Airway epithelial cell (primary cell): Measurements from ENCODE around the gene EOLA1. TPM values are rescaled to one million over a fixed set of nuclear protein-coding genes. Genes with fewer than 3 reads are reported as not detected.

ENCODE experiments used
- total RNA-seq: library from RNA; depleted of rRNA; stranded (reverse); fragments of >200 nt; gene quantifications from 2 replicates; pipeline ENCODE4 v1.2.3, GENCODE V29; 2015

The EOLA1 gene
- 9.1 and 12.5 TPM in 2 replicates for total RNA-seq

DNA sequence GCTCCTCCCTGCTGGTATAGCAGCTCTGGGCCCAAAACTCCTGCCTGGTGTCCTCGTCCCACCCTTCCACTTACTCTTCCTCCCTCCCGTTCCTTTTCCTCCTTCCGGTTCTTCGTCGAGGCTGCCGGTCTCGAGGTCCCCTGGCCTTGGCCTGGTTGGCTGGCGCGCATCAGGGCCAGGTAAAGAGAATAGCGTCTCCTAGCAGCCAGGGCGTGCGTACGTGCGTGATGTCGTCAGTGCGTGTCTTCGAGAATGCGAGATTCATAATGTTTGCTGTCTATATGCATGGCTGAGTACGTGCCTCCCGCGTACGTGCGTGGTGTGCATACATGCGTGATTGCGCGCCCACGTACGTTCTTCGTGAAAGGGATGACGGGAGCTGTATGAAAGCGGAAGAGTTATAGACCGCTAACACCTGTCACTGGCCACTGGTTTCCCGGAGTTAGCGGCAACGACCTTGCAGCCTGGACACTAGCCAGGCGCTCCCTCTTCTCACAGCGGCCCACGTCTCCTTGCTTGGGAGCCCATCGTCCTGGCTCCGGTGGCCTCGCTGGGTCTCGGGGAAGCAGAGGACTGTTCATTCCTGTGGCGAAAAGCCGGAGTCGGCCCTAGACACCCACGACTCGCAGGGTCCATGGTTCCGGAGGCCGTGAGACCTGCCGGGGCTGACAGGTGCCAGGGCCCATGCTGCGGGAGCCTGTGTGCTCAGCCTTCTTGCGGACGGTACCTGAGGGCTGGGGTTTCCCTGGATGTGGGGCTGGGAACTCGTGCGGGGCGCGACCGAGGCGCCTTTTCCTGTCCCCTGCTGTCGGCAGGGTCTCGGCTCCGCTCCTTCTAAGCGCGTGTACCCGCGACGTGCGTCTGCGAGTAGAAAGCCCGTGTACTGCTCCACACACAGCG is at the start of gene EOLA1:
Gene EOLA1 (plus strand): TSS at position 392 of the 900 bp plus-strand sequence. CDS start 4,619 bp downstream, outside the sequence.

DNA sequence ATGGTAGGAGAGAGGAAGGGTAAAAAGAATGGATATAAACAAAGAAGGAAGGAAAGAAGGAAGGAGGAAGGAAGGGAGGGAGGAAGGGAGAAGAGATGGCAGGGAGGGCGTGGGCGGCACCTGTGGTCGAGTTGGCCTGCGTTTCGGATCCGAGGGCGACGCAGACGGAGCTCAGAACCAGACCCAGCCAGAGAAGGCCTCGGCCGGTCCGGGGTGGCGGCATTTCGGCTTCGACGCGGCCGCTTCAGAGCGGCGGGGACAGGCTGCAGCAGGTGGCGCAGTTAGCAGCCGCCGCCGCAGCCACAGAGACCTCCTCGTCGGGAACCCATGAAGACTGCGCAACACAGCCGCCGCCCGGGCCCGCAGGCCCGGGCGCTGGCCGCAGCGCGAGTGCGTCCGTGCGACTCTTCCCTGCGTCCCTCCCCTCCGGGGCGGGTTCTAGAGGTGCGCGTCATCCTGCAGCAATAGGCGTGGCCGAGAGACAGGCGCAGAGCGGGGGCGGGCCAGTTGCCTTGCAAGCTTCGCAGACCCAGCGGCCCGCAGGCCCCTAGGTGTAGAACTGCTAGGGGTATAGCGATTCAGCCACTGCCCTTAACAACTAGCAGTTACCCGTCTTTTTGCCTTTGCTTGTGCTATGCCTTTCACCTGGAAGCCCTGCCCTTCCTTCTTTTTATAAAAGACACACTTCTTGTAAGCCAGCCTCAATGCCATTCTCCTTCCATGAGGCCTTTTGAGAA is 35.7 kb upstream of the EOLA1 start, which contains the start of gene IDS:
Gene IDS (minus strand): TSS at position 392 of the 737 bp plus-strand sequence. CDS start 169 bp downstream, at position 223.

DNA sequence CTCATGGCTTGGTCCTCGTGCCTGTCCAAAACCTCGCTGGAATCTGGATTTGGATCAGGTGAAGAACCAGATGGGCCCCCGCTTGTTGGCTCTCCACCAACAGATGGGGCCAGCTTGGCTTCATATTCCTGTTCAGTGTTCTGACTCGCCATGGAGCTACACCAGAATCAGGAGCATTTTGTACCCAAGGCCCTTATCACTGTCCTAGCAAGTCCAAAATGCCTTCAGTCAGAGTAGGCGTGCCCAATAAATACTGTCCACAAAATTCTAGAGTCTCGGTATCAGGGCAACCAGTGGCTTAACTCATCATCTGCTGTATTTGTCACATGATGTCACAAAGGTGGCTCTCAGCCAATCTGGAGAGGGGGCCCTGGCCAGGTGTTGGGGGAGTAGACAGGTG is 8.9 kb downstream of the EOLA1 start, which contains the start of gene HSFX3:
Gene HSFX3 (minus strand): TSS at position 224 of the 400 bp plus-strand sequence. CDS start 72 bp downstream, at position 152.

GRCh38 chrX:149587359-149587758 is 46.5 kb downstream of the EOLA1 start, which contains the start of gene MAGEA9B:
Gene MAGEA9B (minus strand): TSS chrX:149587459. CDS start chrX:149583179, 4,280 bp downstream.

DNA sequence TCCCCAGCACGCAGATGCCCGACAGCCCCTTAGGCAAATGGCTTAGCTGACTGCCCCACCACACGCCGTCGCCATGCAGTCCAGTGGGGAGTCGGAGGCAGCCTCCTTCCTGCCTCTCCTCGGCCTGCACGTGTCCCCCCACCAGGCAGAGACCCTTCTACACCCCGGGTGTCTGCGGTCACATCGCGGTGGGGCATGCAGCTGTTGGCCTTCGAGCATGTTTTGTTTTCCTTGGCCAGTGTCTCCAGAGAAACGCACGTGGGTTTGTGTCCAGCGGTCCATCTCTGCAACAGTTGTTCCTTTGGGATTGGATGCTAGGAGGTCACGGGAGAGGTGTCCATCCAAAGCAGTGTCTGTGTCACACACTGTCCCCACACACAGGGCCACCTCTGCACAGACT is 54.4 kb downstream of the EOLA1 start, which contains the start of gene HSFX2:
Gene HSFX2 (minus strand): TSS at position 101 of the 400 bp plus-strand sequence. CDS start 614 bp downstream, outside the sequence.

Other genes with a start within 250 kb of the EOLA1 start
- gene IDS, start 35.7 kb upstream of the EOLA1 start, total RNA-seq: 29.2 and 31.8 TPM in 2 replicates
- gene HSFX3, start 8.9 kb downstream of the EOLA1 start, total RNA-seq: not detected in 2 replicates
- gene MAGEA9B, start 46.4 kb downstream of the EOLA1 start, total RNA-seq: not detected in 2 replicates
- gene HSFX2, start 54.3 kb downstream of the EOLA1 start, total RNA-seq: not detected in 2 replicates
- 11.8 and 16.3 TPM in 2 replicates for gene TMEM185A, start 90.8 kb downstream of the EOLA1 start, total RNA-seq
- gene MAGEA11, start 171.0 kb downstream of the EOLA1 start, total RNA-seq: not detected in 2 replicates
- 0.05 and 0.85 TPM in 2 replicates for gene HSFX1, start 233.1 kb downstream of the EOLA1 start, total RNA-seq
- not detected in 2 replicates for gene MAGEA9, start 240.9 kb downstream of the EOLA1 start, total RNA-seq